GM12891 (cell line): ENCODE data around the gene SFXN3.

Source experiments
- PAX5 ChIP-seq: IDR thresholded peaks from 2 replicates; pipeline ENCODE4 v1.6.1; 2011; ENCODE audit warnings: low read length, moderate library complexity, mild to moderate bottlenecking; ENCODE audit not compliant: insufficient read depth, severe bottlenecking
- POLR2A ChIP-seq: IDR thresholded peaks from 2 replicates; pipeline ENCODE4 v1.6.1; 2011; ENCODE audit warnings: low read depth, low read length, control low read depth
- POLR2AphosphoS5 ChIP-seq: IDR thresholded peaks from 2 replicates; pipeline ENCODE4 v1.6.1; 2011; ENCODE audit warnings: low read depth, low read length, control low read depth
- SPI1 ChIP-seq: IDR thresholded peaks from 2 replicates; pipeline ENCODE4 v1.6.1; 2011; ENCODE audit warnings: low read depth, low read length, control low read depth
- TAF1 ChIP-seq: IDR thresholded peaks from 2 replicates; pipeline ENCODE4 v1.6.1; 2011; ENCODE audit warnings: low read depth, low read length, control low read depth

- no peak for TF ChIP-seq POLR2A
- TF ChIP-seq TAF1 = no peak
- no peak for TF ChIP-seq POLR2AphosphoS5
- peak; percentile 95 for TF ChIP-seq SPI1
- TF ChIP-seq PAX5 = no peak
Measured at GRCh38 chr10:101071267-101071884, 40.3 kb downstream of the SFXN3 start.
